CD1c-positive myeloid dendritic cell (primary cell): Measurements from ENCODE around the gene B4GALT5.
"Not testable (repeated sequence)": the region's sequence is repeated elsewhere in the genome, so short reads cannot be mapped to it uniquely, and the experiment has no call there.

Source experiments
- DNase-seq: peaks from one replicate; pipeline ENCODE4 v3.0.0-alpha.2; 2016; ENCODE audit errors: extremely low spot score

B4GALT5 gene

GRCh38 chr20:49713753-49714712 lies at the start of gene B4GALT5:
Gene B4GALT5 (minus strand): TSS chr20:49713878. CDS start chr20:49713690, 188 bp downstream.
- DNase-seq: peak; percentile 84

GRCh38 chr20:49762940-49763766 lies 49.5 kb upstream of the B4GALT5 start:
- DNase-seq: no peak

GRCh38 chr20:49761888-49762287 lies 48.2 kb upstream of the B4GALT5 start:
- DNase-seq: not testable (repeated sequence)

- no peak for DNase-seq
Measured at GRCh38 chr20:49759266-49759950, 45.7 kb upstream of the B4GALT5 start.

- no peak for DNase-seq
Measured at GRCh38 chr20:49758781-49759180, 45.1 kb upstream of the B4GALT5 start.

- no peak for DNase-seq
Measured at GRCh38 chr20:49757597-49757996, 43.9 kb upstream of the B4GALT5 start.

GRCh38 chr20:49756241-49756640 lies 42.6 kb upstream of the B4GALT5 start:
- no peak for DNase-seq

- DNase-seq: no peak
Measured at GRCh38 chr20:49754596-49754995, 40.9 kb upstream of the B4GALT5 start.

GRCh38 chr20:49753133-49753532 lies 39.5 kb upstream of the B4GALT5 start:
- no peak for DNase-seq

GRCh38 chr20:49752201-49752903 lies 38.7 kb upstream of the B4GALT5 start:
- no peak for DNase-seq

- DNase-seq: no peak
Measured at GRCh38 chr20:49751397-49751736, 37.7 kb upstream of the B4GALT5 start.

GRCh38 chr20:49750611-49751396 lies 37.1 kb upstream of the B4GALT5 start:
- DNase-seq: peak; percentile 33

- DNase-seq: peak; percentile 49
Measured at GRCh38 chr20:49749625-49750024, 35.9 kb upstream of the B4GALT5 start.

- DNase-seq: no peak
Measured at GRCh38 chr20:49748525-49748838, 34.8 kb upstream of the B4GALT5 start.

- no peak for DNase-seq
Measured at GRCh38 chr20:49747707-49748524, 34.2 kb upstream of the B4GALT5 start.

- no peak for DNase-seq
Measured at GRCh38 chr20:49742948-49743347, 29.3 kb upstream of the B4GALT5 start.

GRCh38 chr20:49741977-49742376 lies 28.3 kb upstream of the B4GALT5 start:
- no peak for DNase-seq

- no peak for DNase-seq
Measured at GRCh38 chr20:49740807-49741206, 27.1 kb upstream of the B4GALT5 start.

- DNase-seq: no peak
Measured at GRCh38 chr20:49739042-49739441, 25.4 kb upstream of the B4GALT5 start.

GRCh38 chr20:49737260-49737659 lies 23.6 kb upstream of the B4GALT5 start:
- no peak for DNase-seq
